Daoy (cell line): ENCODE results near the gene NOL9. TPM values are rescaled to one million over a fixed set of nuclear protein-coding genes. Genes with fewer than 3 reads are reported as not detected.

Experiments
- DNase-seq: peaks from one replicate; pipeline ENCODE4 v3.0.0-alpha.2; 2015; ENCODE audit warnings: low read depth
- total RNA-seq: library from RNA; depleted of rRNA; stranded (reverse); fragments of >200 nt; shearing (Covaris generic); gene quantifications from 2 replicates; pipeline ENCODE4 v1.2.3, GENCODE V29; 2014

NOL9 gene
- total RNA-seq, 1 experiment from 2014 or later = 29.9 TPM

- DNase-seq = no peak
Measured at GRCh38 chr1:6521536-6521935, 32.8 kb downstream of the NOL9 start.

- DNase-seq = peak; percentile 93
Measured at GRCh38 chr1:6519935-6520671, 34.2 kb downstream of the NOL9 start.

GRCh38 chr1:6519491-6519934 lies 34.8 kb downstream of the NOL9 start:
- no peak for DNase-seq

GRCh38 chr1:6517435-6517851 lies 36.9 kb downstream of the NOL9 start:
- no peak for DNase-seq

GRCh38 chr1:6515771-6516170 lies 38.5 kb downstream of the NOL9 start:
- no peak for DNase-seq

- no peak for DNase-seq
Measured at GRCh38 chr1:6513320-6513801, 41.0 kb downstream of the NOL9 start.

GRCh38 chr1:6512908-6513280 lies 41.4 kb downstream of the NOL9 start:
- no peak for DNase-seq

- no peak for DNase-seq
Measured at GRCh38 chr1:6512245-6512907, 41.9 kb downstream of the NOL9 start.

GRCh38 chr1:6511561-6512244 lies 42.6 kb downstream of the NOL9 start:
- DNase-seq = no peak

- DNase-seq = no peak
Measured at GRCh38 chr1:6511056-6511455, 43.3 kb downstream of the NOL9 start.

- no peak for DNase-seq
Measured at GRCh38 chr1:6510493-6510892, 43.8 kb downstream of the NOL9 start.

- DNase-seq = no peak
Measured at GRCh38 chr1:6509919-6510291, 44.4 kb downstream of the NOL9 start.

GRCh38 chr1:6509220-6509918 lies 44.9 kb downstream of the NOL9 start:
- no peak for DNase-seq

- no peak for DNase-seq
Measured at GRCh38 chr1:6508816-6509189, 45.5 kb downstream of the NOL9 start.

- DNase-seq = no peak
Measured at GRCh38 chr1:6508154-6508815, 46.0 kb downstream of the NOL9 start.

GRCh38 chr1:6507461-6507911 lies 46.8 kb downstream of the NOL9 start:
- DNase-seq = no peak

GRCh38 chr1:6507037-6507428 lies 47.3 kb downstream of the NOL9 start:
- DNase-seq = no peak

- no peak for DNase-seq
Measured at GRCh38 chr1:6506210-6507036, 47.9 kb downstream of the NOL9 start.

- DNase-seq = no peak
Measured at GRCh38 chr1:6505367-6506209, 48.7 kb downstream of the NOL9 start.

- DNase-seq = no peak
Measured at GRCh38 chr1:6504887-6505286, 49.4 kb downstream of the NOL9 start.
